ENCODE data around the gene GYPC.

GYPC gene

GRCh38 chr2:126717928-126718327 is 62.0 kb downstream of the GYPC start:
- in situ Hi-C loops (cut with HindIII; ENCODE audit: low sequenced_read_pairs), result no loop called here
- TF ChIP-seq, protein P1, sequence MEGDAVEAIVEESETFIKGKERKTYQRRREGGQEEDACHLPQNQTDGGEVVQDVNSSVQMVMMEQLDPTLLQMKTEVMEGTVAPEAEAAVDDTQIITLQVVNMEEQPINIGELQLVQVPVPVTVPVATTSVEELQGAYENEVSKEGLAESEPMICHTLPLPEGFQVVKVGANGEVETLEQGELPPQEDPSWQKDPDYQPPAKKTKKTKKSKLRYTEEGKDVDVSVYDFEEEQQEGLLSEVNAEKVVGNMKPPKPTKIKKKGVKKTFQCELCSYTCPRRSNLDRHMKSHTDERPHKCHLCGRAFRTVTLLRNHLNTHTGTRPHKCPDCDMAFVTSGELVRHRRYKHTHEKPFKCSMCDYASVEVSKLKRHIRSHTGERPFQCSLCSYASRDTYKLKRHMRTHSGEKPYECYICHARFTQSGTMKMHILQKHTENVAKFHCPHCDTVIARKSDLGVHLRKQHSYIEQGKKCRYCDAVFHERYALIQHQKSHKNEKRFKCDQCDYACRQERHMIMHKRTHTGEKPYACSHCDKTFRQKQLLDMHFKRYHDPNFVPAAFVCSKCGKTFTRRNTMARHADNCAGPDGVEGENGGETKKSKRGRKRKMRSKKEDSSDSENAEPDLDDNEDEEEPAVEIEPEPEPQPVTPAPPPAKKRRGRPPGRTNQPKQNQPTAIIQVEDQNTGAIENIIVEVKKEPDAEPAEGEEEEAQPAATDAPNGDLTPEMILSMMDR (IDR thresholded peaks at IDR 0.05; ENCODE audit: low read depth, low read length), result no peak
- DNase-seq (ENCODE audit: low read depth, low spot score), result no peak
- H3K4me3 ChIP-seq (ENCODE audit: low read depth, low read length), result no peak overlapping the region

DNA sequence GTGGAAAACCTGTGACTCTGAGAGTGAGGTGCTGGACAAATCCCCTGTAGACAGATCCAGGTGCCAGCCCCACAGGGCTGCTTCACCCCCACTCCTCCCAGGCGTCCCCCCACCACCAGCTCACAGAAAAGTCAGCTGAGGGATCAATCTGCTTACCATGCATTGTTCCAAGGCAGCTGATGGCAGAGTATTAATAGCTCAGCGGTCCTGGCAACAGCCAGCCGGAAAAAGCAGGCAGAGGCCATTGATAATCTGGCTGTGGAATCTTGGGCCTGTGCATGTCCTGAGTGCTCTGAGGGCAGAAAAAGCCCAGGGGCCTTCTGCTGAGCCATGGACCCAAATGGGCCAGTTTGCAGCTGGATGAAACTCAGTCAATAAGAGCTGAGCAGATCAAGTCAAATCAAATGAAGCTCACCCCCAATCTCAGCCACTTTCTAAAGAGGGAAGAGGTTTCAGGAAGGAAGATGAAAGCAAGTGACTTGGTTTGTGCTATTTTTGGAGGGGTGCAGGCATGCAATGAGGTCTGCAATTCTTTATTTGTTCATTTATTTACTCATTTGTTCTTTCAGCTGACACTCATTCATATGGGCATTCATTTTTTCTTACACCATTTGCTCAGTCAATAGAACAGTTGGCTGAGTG is 63.4 kb downstream of the GYPC start:
- DNase-seq (ENCODE audit: low read depth, low spot score), result no peak
- TF ChIP-seq, protein P1 (IDR thresholded peaks at IDR 0.05; ENCODE audit: low read depth, low read length), result no peak
- H3K4me3 ChIP-seq (ENCODE audit: low read depth, low read length), result no peak overlapping the region
- in situ Hi-C loops (cut with HindIII; ENCODE audit: low sequenced_read_pairs), result no loop called here

GRCh38 chr2:126719833-126720351 is 63.9 kb downstream of the GYPC start:
- no peak for DNase-seq (ENCODE audit: low read depth, low spot score)
- no peak overlapping the region for H3K4me3 ChIP-seq (ENCODE audit: low read depth, low read length)
- in situ Hi-C loops (cut with HindIII; ENCODE audit: low sequenced_read_pairs), result no loop called here
- TF ChIP-seq, protein P1 (IDR thresholded peaks at IDR 0.05; ENCODE audit: low read depth, low read length), result no peak

DNA sequence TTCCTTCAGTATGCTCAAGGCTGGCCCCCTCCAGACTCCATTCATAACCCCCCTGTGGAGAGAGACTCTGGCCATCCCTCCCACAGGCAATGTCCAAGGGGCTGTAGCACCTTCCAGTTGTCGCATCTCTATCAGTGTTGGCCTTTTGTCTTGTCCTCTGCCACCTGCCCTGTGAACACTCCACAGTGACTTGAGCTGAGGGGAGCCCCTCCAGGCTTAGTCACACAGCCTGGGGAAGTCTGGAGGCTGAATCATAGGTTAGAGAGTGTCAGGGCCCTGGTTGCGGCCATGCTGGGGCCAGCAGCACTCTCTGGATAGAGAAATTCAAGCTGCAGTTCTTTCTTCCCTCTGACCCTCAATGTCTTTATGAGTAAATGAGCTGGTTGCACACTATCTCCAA is 64.7 kb downstream of the GYPC start:
- no peak for DNase-seq (ENCODE audit: low read depth, low spot score)
- TF ChIP-seq, protein P1 (IDR thresholded peaks at IDR 0.05; ENCODE audit: low read depth, low read length), result no peak
- in situ Hi-C loops (cut with HindIII; ENCODE audit: low sequenced_read_pairs), result no loop called here
- H3K4me3 ChIP-seq (ENCODE audit: low read depth, low read length), result no peak overlapping the region

DNA sequence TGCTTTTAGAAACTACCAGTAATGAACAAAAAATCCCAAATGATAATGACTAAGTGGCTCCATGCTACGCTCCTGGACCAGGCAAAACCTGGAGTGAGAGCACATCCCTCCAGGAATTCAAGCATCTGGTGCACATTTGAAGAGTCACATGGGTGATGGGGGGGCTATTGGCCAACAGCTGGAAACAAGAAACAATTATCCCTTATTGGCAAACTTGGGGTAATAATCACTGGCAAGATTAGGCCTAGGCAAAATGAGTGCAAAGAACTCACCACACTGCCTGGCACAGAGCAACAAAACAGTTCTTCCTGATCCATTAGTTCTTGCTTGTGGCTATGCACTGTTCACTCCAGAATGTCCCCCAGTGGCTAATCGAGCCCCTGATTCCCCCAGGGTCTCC is 66.1 kb downstream of the GYPC start:
- no peak for DNase-seq (ENCODE audit: low read depth, low spot score)
- in situ Hi-C loops (cut with HindIII; ENCODE audit: low sequenced_read_pairs), result no loop called here
- TF ChIP-seq, protein P1 (IDR thresholded peaks at IDR 0.05; ENCODE audit: low read depth, low read length), result no peak
- H3K4me3 ChIP-seq (ENCODE audit: low read depth, low read length), result no peak overlapping the region

DNA sequence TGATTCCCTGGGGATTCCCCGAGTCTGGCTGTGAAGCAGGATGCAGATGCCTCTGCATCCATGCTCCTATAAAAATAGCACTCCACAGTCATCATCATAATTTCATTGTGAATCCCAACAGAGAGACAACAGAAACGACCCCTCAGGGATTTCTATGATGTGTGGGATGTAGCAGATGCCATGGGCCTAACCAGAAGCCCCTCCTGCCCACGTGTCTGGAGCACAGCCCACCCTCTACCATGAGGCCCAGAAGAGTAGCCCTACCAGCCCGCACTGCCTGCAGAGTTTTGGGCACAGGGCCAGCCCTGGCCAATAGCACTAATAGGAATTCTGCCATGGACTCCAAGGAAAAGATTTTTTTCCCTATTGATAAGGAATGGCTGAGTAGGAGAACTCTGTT is 66.6 kb downstream of the GYPC start:
- no peak overlapping the region for H3K4me3 ChIP-seq (ENCODE audit: low read depth, low read length)
- no peak for DNase-seq (ENCODE audit: low read depth, low spot score)
- in situ Hi-C loops (cut with HindIII; ENCODE audit: low sequenced_read_pairs), result no loop called here
- TF ChIP-seq, protein P1 (IDR thresholded peaks at IDR 0.05; ENCODE audit: low read depth, low read length), result no peak
